GM12872 (cell line): Measurements from ENCODE around the gene RGCC.

Source experiments
- TF ChIP-seq, protein P1 (sequence below): IDR thresholded peaks from 3 replicates; pipeline ENCODE4 v1.5.1; 2011; ENCODE audit warnings: low read depth, mild to moderate bottlenecking, low read length, moderate library complexity; ENCODE audit not compliant: insufficient read depth

RGCC gene

DNA sequence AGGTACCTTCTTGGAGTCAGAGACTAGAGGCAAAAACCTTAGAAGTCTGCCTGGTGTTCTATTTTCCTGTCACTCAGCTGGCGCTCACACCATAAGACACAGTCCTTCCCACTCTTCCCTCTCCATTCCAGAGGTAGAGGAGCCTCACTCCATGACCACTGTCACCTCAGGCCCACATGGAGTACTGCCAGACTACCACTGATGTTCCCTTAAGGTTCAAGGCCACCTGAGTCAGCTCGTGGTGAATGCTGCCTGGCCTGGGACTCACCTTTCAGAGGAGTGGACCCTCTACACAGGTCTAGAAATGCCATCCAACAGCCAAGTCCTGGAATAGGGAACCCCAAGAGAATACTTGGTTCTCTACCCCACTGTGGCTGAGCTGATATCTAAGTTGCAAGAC is 29.9 kb downstream of the RGCC start:
- TF ChIP-seq, protein P1, sequence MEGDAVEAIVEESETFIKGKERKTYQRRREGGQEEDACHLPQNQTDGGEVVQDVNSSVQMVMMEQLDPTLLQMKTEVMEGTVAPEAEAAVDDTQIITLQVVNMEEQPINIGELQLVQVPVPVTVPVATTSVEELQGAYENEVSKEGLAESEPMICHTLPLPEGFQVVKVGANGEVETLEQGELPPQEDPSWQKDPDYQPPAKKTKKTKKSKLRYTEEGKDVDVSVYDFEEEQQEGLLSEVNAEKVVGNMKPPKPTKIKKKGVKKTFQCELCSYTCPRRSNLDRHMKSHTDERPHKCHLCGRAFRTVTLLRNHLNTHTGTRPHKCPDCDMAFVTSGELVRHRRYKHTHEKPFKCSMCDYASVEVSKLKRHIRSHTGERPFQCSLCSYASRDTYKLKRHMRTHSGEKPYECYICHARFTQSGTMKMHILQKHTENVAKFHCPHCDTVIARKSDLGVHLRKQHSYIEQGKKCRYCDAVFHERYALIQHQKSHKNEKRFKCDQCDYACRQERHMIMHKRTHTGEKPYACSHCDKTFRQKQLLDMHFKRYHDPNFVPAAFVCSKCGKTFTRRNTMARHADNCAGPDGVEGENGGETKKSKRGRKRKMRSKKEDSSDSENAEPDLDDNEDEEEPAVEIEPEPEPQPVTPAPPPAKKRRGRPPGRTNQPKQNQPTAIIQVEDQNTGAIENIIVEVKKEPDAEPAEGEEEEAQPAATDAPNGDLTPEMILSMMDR, result no peak

GRCh38 chr13:41488124-41488523 is 30.8 kb downstream of the RGCC start:
- TF ChIP-seq, protein P1, result no peak

GRCh38 chr13:41490371-41491015 is 33.1 kb downstream of the RGCC start:
- TF ChIP-seq, protein P1, result no peak

DNA sequence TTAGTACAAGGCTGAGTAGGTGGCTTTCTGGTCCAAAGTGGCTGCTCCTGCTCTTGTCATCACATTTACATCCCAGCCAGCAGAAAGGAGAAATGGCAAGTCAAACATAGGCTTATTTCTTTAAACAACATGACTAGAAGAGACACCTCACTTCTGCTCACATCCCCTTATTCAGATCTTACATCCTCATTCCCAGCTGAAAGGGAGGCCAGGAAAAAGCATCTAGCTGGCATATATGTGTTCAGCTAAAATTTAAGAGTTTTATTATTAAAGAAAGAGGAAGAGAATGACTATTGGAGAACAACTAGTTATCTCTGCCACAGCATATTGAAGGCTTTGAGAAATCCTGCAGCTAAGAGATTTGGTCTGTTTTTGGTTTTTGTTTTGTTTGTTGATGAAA is 34.1 kb downstream of the RGCC start:
- TF ChIP-seq, protein P1, result no peak

- TF ChIP-seq, protein P1, result no peak
These were observed 35.3 kb downstream of the RGCC start for GRCh38 chr13:41492432-41493260.

GRCh38 chr13:41494202-41494601 is 36.9 kb downstream of the RGCC start:
- TF ChIP-seq, protein P1, result no peak

GRCh38 chr13:41495044-41495443 is 37.7 kb downstream of the RGCC start:
- TF ChIP-seq, protein P1, result no peak
